ENCODE results near the gene MT4.

The MT4 gene

GRCh38 chr16:56603589-56603988, 38.7 kb downstream of the MT4 start:
- no peak for DNase-seq (ENCODE audit: low read depth in 2 of 2)

GRCh38 chr16:56604966-56605365, 40.1 kb downstream of the MT4 start:
- no peak for DNase-seq (ENCODE audit: low read depth in 2 of 2)

- no peak for DNase-seq (ENCODE audit: low read depth in 2 of 2)
Observed at GRCh38 chr16:56605475-56605874, 40.6 kb downstream of the MT4 start.

- DNase-seq (ENCODE audit: low read depth in 2 of 2), result no peak
Observed at GRCh38 chr16:56606071-56606475, 41.2 kb downstream of the MT4 start.

GRCh38 chr16:56606476-56607108, 41.7 kb downstream of the MT4 start:
- no peak for DNase-seq (ENCODE audit: low read depth in 2 of 2)

- no peak for DNase-seq (ENCODE audit: low read depth in 2 of 2)
Observed at GRCh38 chr16:56607109-56607618, 42.3 kb downstream of the MT4 start.

- DNase-seq (ENCODE audit: low read depth in 2 of 2), result no peak
Observed at GRCh38 chr16:56607675-56608042, 42.8 kb downstream of the MT4 start.

GRCh38 chr16:56608043-56608875, 43.4 kb downstream of the MT4 start, which contains the start of gene MT2A:
Gene MT2A, plus strand, starts transcription at chr16:56608584. Its CDS starts 72 bp downstream, at chr16:56608656.
- DNase-seq (ENCODE audit: low read depth in 2 of 2), result peak; percentile 67 to 68

- no peak for DNase-seq (ENCODE audit: low read depth in 2 of 2)
Observed at GRCh38 chr16:56608876-56609462, 44.1 kb downstream of the MT4 start.

- peak in 1 of 2 donors; percentile 40 for DNase-seq (ENCODE audit: low read depth in 2 of 2)
Observed at GRCh38 chr16:56609463-56609921, 44.6 kb downstream of the MT4 start.

GRCh38 chr16:56610017-56610608, 45.2 kb downstream of the MT4 start:
- DNase-seq (ENCODE audit: low read depth in 2 of 2), result peak in 1 of 2 donors; percentile 28

- DNase-seq (ENCODE audit: low read depth in 2 of 2), result no peak
Observed at GRCh38 chr16:56610609-56611111, 45.8 kb downstream of the MT4 start.

GRCh38 chr16:56611281-56611833, 46.5 kb downstream of the MT4 start:
- DNase-seq (ENCODE audit: low read depth in 2 of 2), result no peak

- DNase-seq (ENCODE audit: low read depth in 2 of 2), result no peak
Observed at GRCh38 chr16:56613706-56614105, 48.8 kb downstream of the MT4 start.

- DNase-seq (ENCODE audit: low read depth in 2 of 2), result no peak
Observed at GRCh38 chr16:56614549-56614991, 49.7 kb downstream of the MT4 start.

GRCh38 chr16:56615353-56615752, 50.5 kb downstream of the MT4 start:
- no peak for DNase-seq (ENCODE audit: low read depth in 2 of 2)

GRCh38 chr16:56616608-56617211, 51.8 kb downstream of the MT4 start:
- DNase-seq (ENCODE audit: low read depth in 2 of 2), result no peak

- no peak for DNase-seq (ENCODE audit: low read depth in 2 of 2)
Observed at GRCh38 chr16:56617212-56618085, 52.6 kb downstream of the MT4 start.

GRCh38 chr16:56618138-56618537, 53.3 kb downstream of the MT4 start:
- no peak for DNase-seq (ENCODE audit: low read depth in 2 of 2)

Measured in stimulated activated CD8-positive, alpha-beta memory T cell treated with anti-CD3 and anti-CD28 coated beads, Interleukin-7, amount 100 ng/mL, for 1 hour (primary cell).